ENCODE measurements around the gene PTBP1.

PTBP1 gene

DNA sequence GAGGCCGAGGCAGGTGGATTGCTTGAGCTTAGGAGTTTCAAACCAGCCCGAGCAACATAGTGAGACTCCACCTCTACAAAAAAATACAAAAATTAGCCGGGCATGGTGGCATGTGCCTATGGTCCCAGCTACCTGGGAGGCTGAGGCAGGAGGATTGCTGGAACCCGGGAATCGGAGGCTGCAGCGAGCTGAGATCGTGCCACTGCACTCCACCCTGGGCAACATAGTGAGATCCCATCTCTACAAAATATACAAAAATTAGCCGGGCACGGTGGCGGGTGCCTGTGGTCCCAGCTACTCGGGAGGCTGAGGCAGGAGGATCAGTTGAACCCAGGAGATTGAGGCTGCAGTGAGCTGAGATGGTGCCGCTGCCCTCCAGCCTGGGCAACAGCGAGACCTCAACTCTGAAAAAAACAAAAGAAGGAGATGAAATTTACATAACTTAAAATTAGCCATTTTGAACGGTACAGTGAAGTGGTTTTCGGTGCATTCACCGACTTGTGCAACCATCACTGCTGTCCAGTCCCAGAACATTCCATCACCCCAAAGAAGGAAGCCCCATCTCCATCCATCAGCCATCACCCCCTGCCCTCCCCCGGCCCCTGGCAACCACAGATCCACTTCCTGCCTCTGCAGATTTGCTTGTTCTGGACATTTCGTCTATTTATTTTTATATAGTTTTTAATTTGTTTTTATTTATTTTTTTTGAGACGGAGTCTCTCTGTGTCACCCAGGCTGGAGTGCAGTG, 28.8 kb downstream of the PTBP1 start:
- TF ChIP-seq, protein P1, sequence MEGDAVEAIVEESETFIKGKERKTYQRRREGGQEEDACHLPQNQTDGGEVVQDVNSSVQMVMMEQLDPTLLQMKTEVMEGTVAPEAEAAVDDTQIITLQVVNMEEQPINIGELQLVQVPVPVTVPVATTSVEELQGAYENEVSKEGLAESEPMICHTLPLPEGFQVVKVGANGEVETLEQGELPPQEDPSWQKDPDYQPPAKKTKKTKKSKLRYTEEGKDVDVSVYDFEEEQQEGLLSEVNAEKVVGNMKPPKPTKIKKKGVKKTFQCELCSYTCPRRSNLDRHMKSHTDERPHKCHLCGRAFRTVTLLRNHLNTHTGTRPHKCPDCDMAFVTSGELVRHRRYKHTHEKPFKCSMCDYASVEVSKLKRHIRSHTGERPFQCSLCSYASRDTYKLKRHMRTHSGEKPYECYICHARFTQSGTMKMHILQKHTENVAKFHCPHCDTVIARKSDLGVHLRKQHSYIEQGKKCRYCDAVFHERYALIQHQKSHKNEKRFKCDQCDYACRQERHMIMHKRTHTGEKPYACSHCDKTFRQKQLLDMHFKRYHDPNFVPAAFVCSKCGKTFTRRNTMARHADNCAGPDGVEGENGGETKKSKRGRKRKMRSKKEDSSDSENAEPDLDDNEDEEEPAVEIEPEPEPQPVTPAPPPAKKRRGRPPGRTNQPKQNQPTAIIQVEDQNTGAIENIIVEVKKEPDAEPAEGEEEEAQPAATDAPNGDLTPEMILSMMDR (IDR thresholded peaks at IDR 0.05; ENCODE audit: low read depth, low read length, missing control alignments): no peak
- in situ Hi-C loops (cut with HindIII; ENCODE audit: low sequenced_read_pairs): no loop called here
- H3K4me3 ChIP-seq (ENCODE audit: low read depth, low read length): no peak overlapping the region
- DNase-seq (ENCODE audit: low read depth): no peak

GRCh38 chr19:827314-827709, 30.1 kb downstream of the PTBP1 start:
- TF ChIP-seq, protein P1 (IDR thresholded peaks at IDR 0.05; ENCODE audit: low read depth, low read length, missing control alignments): no peak
- in situ Hi-C loops (cut with HindIII; ENCODE audit: low sequenced_read_pairs): no loop called here
- DNase-seq (ENCODE audit: low read depth): no peak
- H3K4me3 ChIP-seq (ENCODE audit: low read depth, low read length): no peak overlapping the region

- TF ChIP-seq, protein P1 (IDR thresholded peaks at IDR 0.05; ENCODE audit: low read depth, low read length, missing control alignments): no peak
- in situ Hi-C loops (cut with HindIII; ENCODE audit: low sequenced_read_pairs): no loop called here
- DNase-seq (ENCODE audit: low read depth): no peak
- H3K4me3 ChIP-seq (ENCODE audit: low read depth, low read length): no peak within 1 kb of the TSS
These were observed 30.6 kb downstream of the PTBP1 start, which contains the start of gene AZU1 for GRCh38 chr19:827710-828321. Gene AZU1, plus strand, starts transcription at chr19:827837. Its CDS starts 10 bp downstream, at chr19:827847.

DNA sequence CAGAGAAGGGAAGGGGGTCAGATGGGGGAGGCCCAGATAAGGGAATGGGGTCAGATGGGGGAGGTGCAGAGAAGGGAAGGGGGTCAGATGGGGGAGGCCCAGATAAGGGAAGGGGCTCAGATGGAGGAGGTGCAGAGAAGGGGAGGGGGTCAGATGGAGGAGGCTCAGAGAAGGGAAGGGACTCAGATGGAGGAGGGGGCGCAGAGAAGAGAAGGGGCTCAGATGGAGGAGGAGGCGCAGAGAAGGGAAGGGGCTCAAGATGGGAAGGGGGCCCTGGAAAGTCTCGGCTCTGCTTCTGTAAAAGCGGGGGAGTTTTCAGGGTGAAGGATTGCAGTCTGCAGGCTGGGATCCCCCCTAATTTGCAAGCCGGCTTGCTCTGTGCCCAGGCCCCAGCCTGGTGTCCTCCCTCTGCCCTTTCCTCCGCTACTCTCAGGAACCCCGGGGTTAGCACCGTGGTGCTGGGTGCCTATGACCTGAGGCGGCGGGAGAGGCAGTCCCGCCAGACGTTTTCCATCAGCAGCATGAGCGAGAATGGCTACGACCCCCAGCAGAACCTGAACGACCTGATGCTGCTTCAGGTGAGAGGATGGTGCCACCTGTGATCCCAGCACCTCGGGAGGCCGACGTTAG, 32.0 kb downstream of the PTBP1 start:
- no peak overlapping the region for H3K4me3 ChIP-seq (ENCODE audit: low read depth, low read length)
- in situ Hi-C loops (cut with HindIII; ENCODE audit: low sequenced_read_pairs): no loop called here
- TF ChIP-seq, protein P1 (IDR thresholded peaks at IDR 0.05; ENCODE audit: low read depth, low read length, missing control alignments): no peak
- no peak for DNase-seq (ENCODE audit: low read depth)

DNA sequence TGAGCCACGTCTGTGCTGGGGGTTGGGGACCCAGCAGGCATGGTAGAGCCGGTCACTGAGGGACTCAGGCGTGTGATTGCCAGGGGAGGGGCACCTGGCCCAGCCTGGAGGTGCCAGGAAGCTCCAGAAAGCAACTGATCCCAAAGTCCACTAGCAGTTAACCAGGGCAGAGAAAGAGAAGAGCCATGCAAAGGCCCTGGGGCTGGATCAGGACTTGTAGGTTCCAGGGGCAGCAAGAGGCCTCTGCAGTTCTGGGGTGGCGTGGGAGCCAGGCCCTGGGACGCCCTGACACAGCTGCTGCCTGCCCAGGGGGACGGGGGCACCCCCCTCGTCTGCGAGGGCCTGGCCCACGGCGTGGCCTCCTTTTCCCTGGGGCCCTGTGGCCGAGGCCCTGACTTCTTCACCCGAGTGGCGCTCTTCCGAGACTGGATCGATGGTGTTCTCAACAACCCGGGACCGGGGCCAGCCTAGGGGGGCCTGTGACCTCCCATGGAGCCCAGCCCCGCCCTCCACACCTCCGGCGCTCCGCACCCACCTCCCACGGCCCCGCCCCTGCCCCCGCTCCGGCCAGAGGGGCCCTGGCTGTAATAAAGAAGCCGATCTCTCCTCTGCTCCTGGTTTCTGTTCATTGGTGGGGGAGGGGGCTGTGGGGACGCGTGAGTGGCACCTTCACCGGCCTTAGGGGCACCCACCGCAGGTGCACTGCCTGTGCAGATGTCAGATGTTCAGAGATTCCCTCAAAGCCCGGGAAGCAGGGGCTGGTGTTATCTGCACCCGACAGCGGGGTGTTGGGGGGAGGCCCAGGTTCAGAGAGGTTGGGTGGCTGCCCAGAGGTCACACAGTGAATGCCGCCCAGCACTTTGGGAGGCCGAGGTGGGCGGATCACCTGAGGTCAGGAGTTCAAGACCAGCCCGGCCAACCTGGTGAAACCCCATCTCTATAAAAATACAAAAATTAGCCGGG, 34.4 kb downstream of the PTBP1 start:
- DNase-seq (ENCODE audit: low read depth): no peak
- in situ Hi-C loops (cut with HindIII; ENCODE audit: low sequenced_read_pairs): no loop called here
- no peak overlapping the region for H3K4me3 ChIP-seq (ENCODE audit: low read depth, low read length)
- TF ChIP-seq, protein P1 (IDR thresholded peaks at IDR 0.05; ENCODE audit: low read depth, low read length, missing control alignments): no peak

- TF ChIP-seq, protein P1 (IDR thresholded peaks at IDR 0.05; ENCODE audit: low read depth, low read length, missing control alignments): no peak
- H3K4me3 ChIP-seq (ENCODE audit: low read depth, low read length): no peak overlapping the region
- in situ Hi-C loops (cut with HindIII; ENCODE audit: low sequenced_read_pairs): no loop called here
- DNase-seq (ENCODE audit: low read depth): no peak
These were observed 37.0 kb downstream of the PTBP1 start for GRCh38 chr19:834216-834615.

Data from astrocyte of the cerebellum (primary cell).